Measurements from ENCODE around the gene FAN1.
"Not testable (repeated sequence)": the region's sequence is repeated elsewhere in the genome, so short reads cannot be mapped to it uniquely, and the experiment has no call there.

Gene FAN1
- 37.0 to 123 (median 98.1) reads per million in 9 experiments for total RNA-seq

GRCh38 chr15:30903497-30904187, at the start of gene FAN1:
FAN1 (plus strand) TSS chr15:30903915; CDS start chr15:30904664, 749 bp downstream.
- no peaks in the 10 kb centered on the region for H3K9me3 Mint-ChIP-seq
- H3K4me3 Mint-ChIP-seq, result peak within 1 kb of the TSS; percentile 95 to 100
- H3K4me1 Mint-ChIP-seq (ENCODE audit: low read depth in 2 of 2), result peaks cover 11 to 22% of the 10 kb centered on the region in 2 donors
- DNase-seq, result peak; percentile 49 to 62 (median 54)
- peaks cover 0 to 8% of the 10 kb centered on the region in 2 donors for H3K27me3 Mint-ChIP-seq
- peaks cover 5% of the 10 kb centered on the region for H3K36me3 Mint-ChIP-seq (ENCODE audit: insufficient read depth)
- peak within 1 kb of the TSS; percentile 85 to 92 for H3K27ac Mint-ChIP-seq
- ATAC-seq (replicated peaks), result peak; percentile 83

- Mint-ChIP-seq H3K9me3 (no peaks in the 10 kb centered on the region), H3K27ac (no peak overlapping the region), H3K27me3 (no peaks in the 10 kb centered on the region), H3K36me3 (ENCODE audit: insufficient read depth) (no peaks in the 10 kb centered on the region), H3K4me1 (ENCODE audit: low read depth in 2 of 2) (peaks cover 2 to 6% of the 10 kb centered on the region in 2 donors), H3K4me3 (no peak overlapping the region)
- DNase-seq (peak in 2 of 3 experiments; percentile 4 to 6), ATAC-seq (replicated peaks) (peak; percentile 35)
Observed at GRCh38 chr15:30859091-30859874, 44.4 kb upstream of the FAN1 start.

- Mint-ChIP-seq H3K9me3 (no peaks in the 10 kb centered on the region), H3K27me3 (no peaks in the 10 kb centered on the region), H3K4me3 (no peak overlapping the region), H3K4me1 (ENCODE audit: low read depth in 2 of 2) (no peaks in the 10 kb centered on the region), H3K36me3 (ENCODE audit: insufficient read depth) (no peaks in the 10 kb centered on the region), H3K27ac (no peak overlapping the region)
- ATAC-seq (replicated peaks), result no peak
- no peak for DNase-seq
Observed at GRCh38 chr15:30865257-30865656, 38.5 kb upstream of the FAN1 start.

GRCh38 chr15:30870681-30871080, 33.0 kb upstream of the FAN1 start:
- Mint-ChIP-seq H3K4me1 (ENCODE audit: low read depth in 2 of 2) (no peaks in the 10 kb centered on the region), H3K4me3 (no peak overlapping the region), H3K27me3 (no peaks in the 10 kb centered on the region), H3K36me3 (ENCODE audit: insufficient read depth) (peaks cover 3% of the 10 kb centered on the region), H3K27ac (no peak overlapping the region), H3K9me3 (no peaks in the 10 kb centered on the region)
- ATAC-seq (replicated peaks) (no peak), DNase-seq (no peak)

- Mint-ChIP-seq H3K27me3 (no peaks in the 10 kb centered on the region), H3K4me1 (ENCODE audit: low read depth in 2 of 2) (no peaks in the 10 kb centered on the region), H3K27ac (no peak overlapping the region), H3K9me3 (no peaks in the 10 kb centered on the region), H3K4me3 (no peak overlapping the region), H3K36me3 (ENCODE audit: insufficient read depth) (peaks cover 3% of the 10 kb centered on the region)
- DNase-seq (no peak), ATAC-seq (replicated peaks) (no peak)
Observed at GRCh38 chr15:30872341-30872748, 31.4 kb upstream of the FAN1 start.

- no peaks in the 10 kb centered on the region for H3K4me1 Mint-ChIP-seq (ENCODE audit: low read depth in 2 of 2)
- H3K27ac Mint-ChIP-seq, result no peak overlapping the region
- no peaks in the 10 kb centered on the region for H3K9me3 Mint-ChIP-seq
- peaks cover 6% of the 10 kb centered on the region for H3K36me3 Mint-ChIP-seq (ENCODE audit: insufficient read depth)
- no peak overlapping the region for H3K4me3 Mint-ChIP-seq
- H3K27me3 Mint-ChIP-seq, result peaks cover 6 to 8% of the 10 kb centered on the region in 2 donors
- DNase-seq (no peak), ATAC-seq (replicated peaks) (no peak)
Observed at GRCh38 chr15:30877070-30877469, 26.6 kb upstream of the FAN1 start.

GRCh38 chr15:30878515-30878914, 25.2 kb upstream of the FAN1 start:
- no peak overlapping the region for H3K4me3 Mint-ChIP-seq
- H3K36me3 Mint-ChIP-seq (ENCODE audit: insufficient read depth), result peaks cover 4% of the 10 kb centered on the region
- H3K9me3 Mint-ChIP-seq, result no peaks in the 10 kb centered on the region
- no peaks in the 10 kb centered on the region for H3K4me1 Mint-ChIP-seq (ENCODE audit: low read depth in 2 of 2)
- DNase-seq (no peak), ATAC-seq (replicated peaks) (no peak)
- no peak overlapping the region for H3K27ac Mint-ChIP-seq
- H3K27me3 Mint-ChIP-seq, result peaks cover 6 to 8% of the 10 kb centered on the region in 2 donors

- Mint-ChIP-seq H3K27me3 (peaks cover 1 to 8% of the 10 kb centered on the region in 2 donors), H3K4me3 (no peak overlapping the region), H3K36me3 (ENCODE audit: insufficient read depth) (peaks cover 4% of the 10 kb centered on the region), H3K27ac (no peak overlapping the region), H3K9me3 (no peaks in the 10 kb centered on the region), H3K4me1 (ENCODE audit: low read depth in 2 of 2) (no peaks in the 10 kb centered on the region)
- DNase-seq (no peak), ATAC-seq (replicated peaks) (no peak)
Observed at GRCh38 chr15:30882849-30883433, 20.8 kb upstream of the FAN1 start.

GRCh38 chr15:30883666-30884065, 20.0 kb upstream of the FAN1 start:
- H3K4me1 Mint-ChIP-seq (ENCODE audit: low read depth in 2 of 2); H3K4me3 Mint-ChIP-seq; H3K27me3 Mint-ChIP-seq; ATAC-seq (replicated peaks); H3K9me3 Mint-ChIP-seq; DNase-seq; H3K36me3 Mint-ChIP-seq (ENCODE audit: insufficient read depth); H3K27ac Mint-ChIP-seq: not testable (repeated sequence)

GRCh38 chr15:30885814-30886213, 17.9 kb upstream of the FAN1 start:
- H3K36me3 Mint-ChIP-seq (ENCODE audit: insufficient read depth), result peaks cover 3% of the 10 kb centered on the region
- H3K27me3 Mint-ChIP-seq, result peaks cover 0 to 8% of the 10 kb centered on the region in 2 donors
- no peak overlapping the region for H3K27ac Mint-ChIP-seq
- no peak for DNase-seq
- H3K9me3 Mint-ChIP-seq, result no peaks in the 10 kb centered on the region
- H3K4me1 Mint-ChIP-seq (ENCODE audit: low read depth in 2 of 2), result no peaks in the 10 kb centered on the region
- ATAC-seq (replicated peaks), result no peak
- H3K4me3 Mint-ChIP-seq, result no peak overlapping the region

GRCh38 chr15:30889196-30889595, 14.5 kb upstream of the FAN1 start:
- DNase-seq, result no peak
- Mint-ChIP-seq H3K4me3 (no peak overlapping the region), H3K36me3 (ENCODE audit: insufficient read depth) (peaks cover 3% of the 10 kb centered on the region)

GRCh38 chr15:30895461-30896210, 8.1 kb upstream of the FAN1 start:
- DNase-seq (no peak), ATAC-seq (replicated peaks) (no peak)
- no peak overlapping the region for H3K4me3 Mint-ChIP-seq
- no peaks in the 10 kb centered on the region for H3K9me3 Mint-ChIP-seq
- no peaks in the 10 kb centered on the region for H3K36me3 Mint-ChIP-seq (ENCODE audit: insufficient read depth)
- no peak overlapping the region for H3K27ac Mint-ChIP-seq
- H3K27me3 Mint-ChIP-seq, result no peaks in the 10 kb centered on the region
- H3K4me1 Mint-ChIP-seq (ENCODE audit: low read depth in 2 of 2), result no peaks in the 10 kb centered on the region

More at GRCh38 chr15:30889196-30889595, 14.5 kb upstream of the FAN1 start:
- no peaks in the 10 kb centered on the region for H3K9me3 Mint-ChIP-seq
- H3K27ac Mint-ChIP-seq, result no peak overlapping the region
- H3K27me3 Mint-ChIP-seq, result no peaks in the 10 kb centered on the region
- ATAC-seq (replicated peaks), result no peak
- no peaks in the 10 kb centered on the region for H3K4me1 Mint-ChIP-seq (ENCODE audit: low read depth in 2 of 2)

GRCh38 chr15:30896211-30896606, 7.5 kb upstream of the FAN1 start:
- no peak overlapping the region for H3K27ac Mint-ChIP-seq
- no peak for ATAC-seq (replicated peaks)
- no peaks in the 10 kb centered on the region for H3K4me1 Mint-ChIP-seq (ENCODE audit: low read depth in 2 of 2)
- H3K36me3 Mint-ChIP-seq (ENCODE audit: insufficient read depth), result no peaks in the 10 kb centered on the region
- H3K9me3 Mint-ChIP-seq, result no peaks in the 10 kb centered on the region
- no peak overlapping the region for H3K4me3 Mint-ChIP-seq
- peaks cover 0 to 4% of the 10 kb centered on the region in 2 donors for H3K27me3 Mint-ChIP-seq
- DNase-seq, result no peak

Data from effector memory CD8-positive, alpha-beta T cell (primary cell).